Motor neuron (in vitro differentiated cells): ENCODE measurements around the gene UBE2F. TPM values are rescaled to one million over a fixed set of nuclear protein-coding genes. Genes with fewer than 3 reads are reported as not detected.
"Not testable (repeated sequence)": the region's sequence is repeated elsewhere in the genome, so short reads cannot be mapped to it uniquely, and the experiment has no call there.

Source experiments
- ATAC-seq, 8 experiments: fragments of 200-7000 bp; cut with Tn5 transposase; replicated peaks in 6 of 8; 2 replicates each; pipeline ENCODE4 v1.8.0; 2021; ENCODE audit warnings: mild to moderate bottlenecking in 8 of 8, moderate library complexity in 8 of 8
- H3K27ac ChIP-seq, 2 donors: fragments of 250-450 bp; sonication (Bioruptor Pico); 2 replicates each; pipeline ENCODE4 v1.9.0; 2021; ENCODE audit warnings: antibody characterized with exemption in 2 of 2, mild to moderate bottlenecking in 2 of 2, moderate library complexity in 1 of 2
- H3K4me1 ChIP-seq, 2 donors: fragments of 250-450 bp; sonication (Bioruptor Pico); replicated peaks in 1 of 2; 2 replicates each; pipeline ENCODE4 v1.6.1; 2021; ENCODE audit warnings: antibody characterized with exemption in 2 of 2, mild to moderate bottlenecking in 2 of 2, moderate library complexity in 1 of 2
- H3K4me3 ChIP-seq, 5 donors: fragments of 250-450 bp; sonication (Bioruptor Pico); 2 replicates each; pipeline ENCODE4 v1.9.0; 2021; ENCODE audit warnings: antibody characterized with exemption in 5 of 5, mild to moderate bottlenecking in 5 of 5, moderate library complexity in 4 of 5
- WGBS, 10 experiments: fragments of 450-650 bp; shearing (Covaris generic); methylation state at CpG; one replicate each; pipeline ENCODE4 v1.0.0; 2022; 5-methylcytosine and 5-hydroxymethylcytosine counted together
- in situ Hi-C, 9 experiments: fragments of 400-800 bp; cut with MboI; loops; one replicate each; pipeline ENCODE4 v1.15.0; 2021; ENCODE audit warnings: low sequenced_read_pairs in 9 of 9, low pct_unique_long_range_greater_than_20kb in 2 of 9; ENCODE audit not compliant: unreplicated experiment in 9 of 9
- total RNA-seq, 8 experiments: library from RNA; unstranded; fragments of 300-600 nt; gene quantifications; 2 replicates each; pipeline versions ENCODE4 v1.2.3 to v1.2.4, GENCODE V29; 2022

Gene UBE2F
- total RNA-seq, 8 experiments from 2014 or later, result 18.2 to 65.1 (median 33.0) TPM

GRCh38 chr2:237955640-237956401 lies 11.0 kb upstream of the UBE2F start:
- 10% methylated on average over 5 of the region's 64 CpGs; no CpG with 5 or more reads in 9 of the 10 experiments for WGBS, 10 experiments
- ATAC-seq, result peak in 5 of 8 experiments; percentile 14 to 92 (median 77)
- Histone ChIP-seq H3K4me1 (no peaks in the 10 kb centered on the region), H3K27ac (no peak overlapping the region), H3K4me3 (no peak overlapping the region)
- in situ Hi-C loops, result no loop called here

GRCh38 chr2:237956402-237956736 lies 10.4 kb upstream of the UBE2F start:
- in situ Hi-C loops, result no loop called here
- Histone ChIP-seq H3K27ac (no peak overlapping the region), H3K4me3 (no peak overlapping the region), H3K4me1 (no peaks in the 10 kb centered on the region)
- WGBS, 10 experiments, result no CpG with 5 or more reads among the region's 23 CpGs
- peak in 4 of 8 experiments; percentile 19 to 85 (median 28) for ATAC-seq

DNA sequence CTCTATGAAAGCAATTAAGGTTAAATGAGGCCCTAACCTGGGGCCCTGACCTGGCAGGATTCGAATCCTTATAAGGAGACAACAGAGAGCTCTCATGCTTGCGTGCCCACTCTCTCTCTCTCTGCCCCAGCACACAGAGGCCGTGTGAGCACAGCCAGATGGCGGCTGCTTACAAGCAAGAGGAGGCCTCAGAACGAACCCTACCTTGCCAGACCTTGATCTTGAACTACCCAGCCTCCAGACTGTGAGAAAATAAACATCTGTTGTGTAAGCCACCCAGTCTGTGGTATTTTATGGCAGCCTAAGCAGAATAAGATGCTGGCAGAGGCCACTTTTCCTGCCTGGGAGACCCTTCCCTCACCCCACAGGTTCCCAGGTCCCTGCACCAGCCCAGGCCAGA lies 5.2 kb upstream of the UBE2F start:
- Histone ChIP-seq H3K4me3 (no peak overlapping the region), H3K27ac (no peak overlapping the region), H3K4me1 (no peaks in the 10 kb centered on the region)
- in situ Hi-C loops, result no loop called here
- no peak for ATAC-seq
- 0 to 80% (median 55%) methylated on average over 1 to 3 of the region's 5 CpGs; no CpG with 5 or more reads in 4 of the 10 experiments for WGBS, 10 experiments

DNA sequence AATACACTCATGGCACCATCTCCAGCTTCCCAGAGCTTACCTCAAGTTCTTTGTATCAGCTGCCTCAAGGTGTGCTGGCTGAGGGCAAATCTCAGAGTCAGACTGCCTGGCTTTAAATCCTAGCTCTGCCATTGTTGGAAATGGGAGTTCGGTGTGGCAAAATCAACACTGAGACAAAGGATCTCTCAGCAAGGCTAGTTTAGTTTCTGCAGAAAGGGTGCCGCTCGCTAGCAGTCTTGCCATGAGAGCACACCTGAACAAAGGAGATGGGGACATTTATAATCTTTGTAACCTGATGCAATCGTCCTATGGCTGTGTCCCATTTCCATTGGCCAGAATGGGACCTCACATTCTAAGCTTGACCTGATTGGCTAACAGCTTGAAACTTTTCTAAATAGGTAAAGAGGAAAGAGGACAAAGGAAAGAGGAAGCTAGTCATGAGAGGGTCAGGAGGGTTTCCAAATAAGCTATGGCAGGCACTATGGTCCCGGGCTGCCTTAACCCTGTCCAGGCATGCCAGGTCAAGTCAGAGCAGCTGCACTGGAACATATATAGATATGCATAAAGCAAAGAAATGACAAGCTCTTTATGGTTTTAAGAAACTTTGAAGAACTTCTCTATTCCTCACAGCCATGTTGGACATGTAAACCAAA lies 4.3 kb upstream of the UBE2F start:
- no peak overlapping the region for H3K4me3 ChIP-seq
- H3K27ac ChIP-seq, result no peak overlapping the region
- in situ Hi-C loops, result no loop called here
- no peak for ATAC-seq
- 35 to 100% (median 81%) methylated on average over 2 to 4 of the region's 5 CpGs for WGBS, 10 experiments
- no peaks in the 10 kb centered on the region for H3K4me1 ChIP-seq

DNA sequence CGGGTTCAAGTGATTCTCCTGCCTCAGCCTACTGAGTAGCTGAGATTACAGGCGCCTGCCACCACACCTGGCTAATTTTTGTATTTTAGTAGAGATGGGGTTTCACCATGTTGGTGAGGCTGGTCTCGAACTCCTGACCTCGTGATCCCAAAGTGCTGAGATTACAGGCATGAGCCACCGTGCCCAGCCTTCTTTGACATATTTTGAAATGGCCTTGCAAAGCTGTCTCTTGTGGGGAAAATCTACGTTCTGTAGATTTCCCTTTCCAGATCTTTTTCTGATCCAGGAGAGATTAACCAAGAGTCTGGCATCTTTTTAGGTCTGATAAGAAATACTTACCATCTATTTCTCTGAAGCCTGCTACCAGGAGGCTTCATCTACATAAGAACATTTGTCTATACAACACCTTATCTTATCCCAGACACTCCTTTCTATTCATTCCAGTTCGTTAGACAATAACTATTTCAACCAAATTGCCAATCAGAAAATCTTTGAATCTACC lies 3.3 kb upstream of the UBE2F start:
- WGBS, 10 experiments, result 19 to 83% (median 72%) methylated on average over 1 to 6 of the region's 7 CpGs
- H3K27ac ChIP-seq, H3K4me3 ChIP-seq, ATAC-seq, H3K4me1 ChIP-seq, in situ Hi-C loops: not testable (repeated sequence)

DNA sequence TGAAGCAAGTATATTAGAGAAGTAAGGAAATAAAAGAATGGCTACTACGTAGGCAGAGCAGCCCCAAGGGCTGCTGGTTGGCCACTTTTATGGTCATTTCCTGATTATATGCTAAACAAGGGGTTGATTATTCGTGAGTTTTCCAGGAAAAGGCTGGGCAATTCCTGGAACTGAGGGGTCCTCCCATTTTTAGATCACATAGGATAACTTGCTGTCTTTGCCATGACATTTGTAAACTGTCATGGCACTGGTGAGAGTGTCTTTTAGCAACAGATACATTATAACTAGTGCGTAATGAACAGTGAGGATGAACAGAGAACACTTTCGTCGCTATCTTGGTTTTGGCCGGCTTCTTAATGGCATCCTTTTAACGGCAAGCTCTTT lies 2.6 kb upstream of the UBE2F start:
- Histone ChIP-seq H3K4me3 (no peak overlapping the region), H3K4me1 (peaks cover 9 to 12% of the 10 kb centered on the region in 2 donors), H3K27ac (no peak overlapping the region)
- ATAC-seq, result no peak
- 17 to 88% (median 84%) methylated on average over 1 to 7 of the region's 7 CpGs; no CpG with 5 or more reads in 3 of the 10 experiments for WGBS, 10 experiments
- in situ Hi-C loops, result no loop called here

- 0 to 100% (median 78%) methylated on average over 1 to 9 of the region's 11 CpGs; no CpG with 5 or more reads in 2 of the 10 experiments for WGBS, 10 experiments
- H3K4me3 ChIP-seq, result no peak overlapping the region
- H3K27ac ChIP-seq, result no peak overlapping the region
- in situ Hi-C loops, result no loop called here
- H3K4me1 ChIP-seq, result peaks cover 9 to 12% of the 10 kb centered on the region in 2 donors
- no peak for ATAC-seq
These were observed 2.0 kb upstream of the UBE2F start for GRCh38 chr2:237964578-237965404.

GRCh38 chr2:237965844-237966243 lies 970 bp upstream of the UBE2F start:
- Histone ChIP-seq H3K4me3 (peak overlapping the region in 4 of 5 donors; percentile 59 to 82 (median 75)), H3K4me1 (peaks cover 9 to 12% of the 10 kb centered on the region in 2 donors)
- ATAC-seq, in situ Hi-C loops, H3K27ac ChIP-seq: not testable (repeated sequence)
- 50 to 100% (median 80%) methylated on average over 1 to 10 of the region's 13 CpGs; no CpG with 5 or more reads in 3 of the 10 experiments for WGBS, 10 experiments

GRCh38 chr2:237966250-237966564 lies 607 bp upstream of the UBE2F start:
- in situ Hi-C loops, result no loop called here
- 0 to 60% (median 4%) methylated on average over 1 to 12 of the region's 15 CpGs; no CpG with 5 or more reads in 1 of the 10 experiments for WGBS, 10 experiments
- Histone ChIP-seq H3K4me1 (peaks cover 9 to 12% of the 10 kb centered on the region in 2 donors), H3K27ac (no peak overlapping the region), H3K4me3 (peak overlapping the region; percentile 59 to 82 (median 69))
- ATAC-seq, result peak in 7 of 8 experiments; percentile 37 to 66 (median 62)

DNA sequence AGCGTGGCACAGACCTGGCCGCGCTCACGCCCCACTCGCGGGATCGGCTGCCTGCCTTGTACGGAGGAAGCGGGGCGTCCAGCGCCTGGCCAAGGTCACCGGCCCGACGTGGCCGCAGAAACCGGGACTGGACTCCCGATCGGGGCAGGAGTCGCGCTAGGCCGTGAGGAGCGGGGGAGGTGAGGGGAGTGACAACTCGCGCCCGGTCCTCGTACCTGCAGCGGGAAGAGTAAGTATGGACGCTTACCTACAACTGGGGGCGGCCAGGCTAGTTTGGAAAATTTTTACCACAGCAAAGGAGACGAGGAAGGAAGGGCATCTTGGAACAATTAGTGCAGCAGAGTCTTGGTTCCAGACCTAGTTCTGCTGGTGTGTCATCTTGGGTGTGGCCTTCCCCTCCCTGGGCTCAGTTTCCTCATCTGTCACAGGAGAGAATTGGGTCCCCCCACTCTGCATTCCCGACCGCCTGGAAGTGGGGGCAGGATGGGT lies 693 bp downstream of the UBE2F start:
- peak overlapping the region; percentile 62 to 82 (median 69) for H3K4me3 ChIP-seq
- 0 to 4% (median 0%) methylated on average over 3 to 13 of the region's 32 CpGs; no CpG with 5 or more reads in 6 of the 10 experiments for WGBS, 10 experiments
- H3K27ac ChIP-seq, result no peak overlapping the region
- no peak for ATAC-seq
- in situ Hi-C loops, result no loop called here
- peaks cover 9 to 12% of the 10 kb centered on the region in 2 donors for H3K4me1 ChIP-seq

DNA sequence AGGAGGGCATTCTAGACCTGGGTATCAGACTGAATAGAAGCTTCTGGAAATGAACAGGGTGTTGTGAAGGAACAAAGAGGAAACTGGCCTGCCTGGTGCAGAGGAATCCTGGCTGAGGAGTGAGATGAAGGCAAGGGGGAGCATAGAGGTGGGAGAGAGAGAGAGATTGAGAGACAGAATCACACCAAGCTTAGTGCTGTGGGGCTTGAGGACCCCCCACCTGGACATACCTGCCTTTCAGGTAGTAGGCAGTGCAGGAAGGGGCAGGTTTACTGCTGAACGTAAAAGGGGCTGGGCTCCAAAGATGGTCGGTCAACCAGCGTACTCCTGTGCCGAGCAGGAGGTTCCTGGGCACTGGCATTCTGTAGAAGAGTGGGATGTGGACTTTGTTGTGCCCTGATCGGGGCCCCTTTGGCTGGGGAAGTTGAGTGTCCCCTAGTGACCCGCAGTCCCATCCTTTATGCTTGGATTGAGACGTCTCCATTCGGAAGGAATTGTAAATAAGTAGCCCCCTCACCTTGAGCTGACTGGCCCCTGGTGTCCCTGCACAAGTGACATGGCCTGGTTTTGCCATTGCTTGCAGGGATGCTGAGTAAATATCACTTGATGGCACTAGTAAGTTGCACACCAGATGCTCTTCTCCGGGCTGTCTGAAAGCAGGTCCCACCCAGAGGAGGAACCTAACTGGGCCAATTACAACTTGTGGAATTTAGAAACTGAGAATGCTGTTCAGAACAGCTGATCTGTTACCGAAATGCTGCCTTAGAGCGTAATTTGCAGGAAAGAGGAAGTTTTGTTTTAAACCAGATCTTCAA lies 1.4 kb downstream of the UBE2F start:
- peak in 3 of 8 experiments; percentile 41 to 59 (median 50) for ATAC-seq
- WGBS, 10 experiments, result 0 to 92% (median 54%) methylated on average over 1 to 11 of the region's 11 CpGs
- in situ Hi-C loops, result no loop called here
- no peak overlapping the region for H3K27ac ChIP-seq
- H3K4me1 ChIP-seq, result peaks cover 9 to 12% of the 10 kb centered on the region in 2 donors
- peak overlapping the region; percentile 62 to 82 (median 69) for H3K4me3 ChIP-seq

- Histone ChIP-seq H3K4me3 (no peak overlapping the region), H3K27ac (no peak overlapping the region), H3K4me1 (peaks cover 9 to 12% of the 10 kb centered on the region in 2 donors)
- no peak for ATAC-seq
- in situ Hi-C loops, result no loop called here
- 53 to 100% (median 85%) methylated on average over 1 to 4 of the region's 4 CpGs for WGBS, 10 experiments
These were observed 4.8 kb downstream of the UBE2F start for GRCh38 chr2:237971661-237972060.
